GM10248 (cell line): ENCODE results near the gene RTN4R.
"Not testable (repeated sequence)": the region's sequence is repeated elsewhere in the genome, so short reads cannot be mapped to it uniquely, and the experiment has no call there.

Experiments used
- CTCF ChIA-PET: fragments of 300-600 bp; sonication (Branson Sonifier 250); formaldehyde crosslinking; extraction: SDS; loops from one replicate; lab custom pipeline; 2021; ENCODE audit warnings: antibody characterized with exemption; lab: Yijun Ruan, JAX
- POLR2A ChIA-PET: fragments of 350-650 bp; sonication (Branson Sonifier 250); formaldehyde crosslinking; extraction: SDS; loops from one replicate; lab custom pipeline; 2020; ENCODE audit warnings: antibody characterized with exemption; lab: Yijun Ruan, JAX
- DNase-seq: peaks from one replicate; pipeline ENCODE4 v3.0.0; 2012; ENCODE audit errors: extremely low spot score
- CTCF ChIP-seq: IDR thresholded peaks from 2 replicates; pipeline ENCODE4 v1.5.1; 2012; ENCODE audit warnings: mild to moderate bottlenecking, low read depth; ENCODE audit errors: extremely low read depth, missing control alignments, control extremely low read depth

The RTN4R gene

DNA sequence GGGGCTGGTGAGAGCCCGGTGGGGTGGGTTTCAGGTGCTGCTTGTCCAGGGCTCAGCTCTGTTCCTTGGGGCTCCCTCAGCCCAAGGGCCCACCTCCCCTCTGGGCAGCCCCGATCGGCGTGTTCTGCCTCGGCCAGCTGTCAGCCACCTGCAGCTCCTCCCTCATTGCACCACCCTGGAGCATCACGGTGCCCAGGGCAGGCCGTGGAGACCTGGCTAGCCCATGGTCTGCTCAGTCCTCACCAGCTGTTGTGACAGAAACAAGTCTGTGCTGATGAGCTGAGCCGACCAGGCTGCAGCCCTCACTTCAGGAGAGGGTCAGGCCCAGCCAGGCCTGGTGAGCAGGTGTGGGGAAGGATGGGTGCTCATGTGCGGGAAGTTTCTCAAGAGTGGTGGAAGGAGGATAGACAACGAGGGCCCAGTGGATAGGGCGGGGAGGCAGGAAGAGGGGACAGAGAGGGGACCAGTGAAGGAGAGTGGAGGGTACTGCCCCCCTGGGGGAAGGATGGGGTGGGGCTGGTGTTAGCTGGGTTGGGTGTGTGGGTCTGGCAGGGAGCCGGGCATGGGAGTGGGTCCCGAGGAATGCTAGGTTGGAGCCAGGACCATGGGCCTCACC, 16.5 kb upstream of the RTN4R start:
- no peak for TF ChIP-seq CTCF
- no peak for DNase-seq
- CTCF ChIA-PET: interaction anchor here (0.7 to 4.3 kb wide), 12 partner anchors 9 to 331 kb away, joined by 3 to 21 read pairs (median 4); no protein-coding TSS in a partner anchor
- POLR2A ChIA-PET: no interaction called here

GRCh38 chr22:20283674-20284066, 15.6 kb upstream of the RTN4R start:
- TF ChIP-seq CTCF: no peak
- ChIA-PET CTCF (interaction anchor here (1.2 to 4.3 kb wide), 8 partner anchors 12 to 330 kb away, joined by 3 to 21 read pairs (median 4); no protein-coding TSS in a partner anchor), POLR2A (no interaction called here)
- no peak for DNase-seq

DNA sequence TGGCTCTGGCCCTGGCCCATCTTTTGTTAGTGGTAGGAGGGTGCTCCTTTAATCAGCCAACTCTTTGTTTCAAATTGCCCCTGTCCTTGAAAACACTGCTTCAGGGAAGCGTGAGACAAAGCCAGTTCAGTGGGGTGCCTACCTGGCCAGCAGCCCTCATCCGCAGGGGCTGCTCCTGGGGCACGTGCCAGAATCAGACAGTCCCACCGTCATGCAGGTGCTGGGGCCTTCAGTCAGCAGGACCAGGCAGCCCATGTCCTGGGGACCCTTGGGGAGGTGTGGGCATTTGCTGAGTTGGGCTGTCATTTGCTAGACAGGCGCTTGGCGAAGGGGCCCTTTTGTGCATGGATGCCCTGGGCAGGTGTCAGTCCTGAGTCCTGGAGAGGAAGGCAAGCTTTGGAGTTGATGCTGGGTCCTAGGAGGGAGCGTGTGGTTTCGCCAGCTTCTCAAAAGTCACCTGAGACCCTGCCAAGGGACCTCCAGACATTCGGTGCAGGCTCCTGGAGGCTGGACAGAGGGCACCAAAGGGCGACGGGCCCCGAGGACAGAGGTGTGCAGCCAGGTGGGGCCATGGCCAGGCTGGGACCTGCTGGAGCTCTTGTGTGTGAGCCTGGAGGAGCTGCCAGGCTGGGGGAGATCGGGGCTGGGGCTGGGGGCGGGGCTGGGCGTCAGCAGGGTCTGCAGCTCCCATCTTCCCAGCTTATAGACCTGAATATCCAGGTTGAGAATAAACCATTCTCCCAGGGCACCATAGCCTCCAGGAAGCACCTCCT, 15.0 kb upstream of the RTN4R start:
- DNase-seq: no peak
- ChIA-PET CTCF (interaction anchor here (1.3 to 4.3 kb wide), 7 partner anchors 12 to 329 kb away, joined by 3 to 21 read pairs (median 4); no protein-coding TSS in a partner anchor), POLR2A (no interaction called here)
- TF ChIP-seq CTCF: no peak

DNA sequence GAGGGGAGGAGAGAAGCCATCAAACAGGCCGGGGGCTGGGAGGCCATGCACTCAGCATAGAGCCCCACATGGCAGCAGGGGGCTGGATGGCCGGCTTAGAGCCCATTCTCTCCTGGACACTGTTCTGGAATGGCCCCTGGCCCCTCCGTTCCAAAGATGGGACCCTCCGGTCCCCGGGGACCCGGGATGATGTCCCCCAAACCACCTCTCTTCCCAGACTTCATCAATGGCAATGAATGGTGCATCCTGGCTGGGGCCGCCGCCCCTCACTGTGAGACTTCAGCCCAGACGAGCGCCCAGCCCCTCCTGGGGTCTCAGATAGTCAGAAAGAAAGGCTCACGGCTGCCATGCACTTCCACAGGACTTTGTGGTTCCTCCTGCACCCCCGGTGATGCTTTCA, 13.8 kb upstream of the RTN4R start:
- DNase-seq: no peak

GRCh38 chr22:20281473-20281872, 13.4 kb upstream of the RTN4R start:
- DNase-seq, POLR2A ChIA-PET: not testable (repeated sequence)
- CTCF ChIA-PET: interaction anchor here (4.3 kb wide), 1 partner anchor 124 kb away, joined by 21 read pairs; no protein-coding TSS in a partner anchor

More for the DNA sequence above, 13.8 kb upstream of the RTN4R start:
- CTCF ChIA-PET: interaction anchor here (4.3 kb wide), 1 partner anchor 125 kb away, joined by 21 read pairs; no protein-coding TSS in a partner anchor
- TF ChIP-seq CTCF: no peak
- POLR2A ChIA-PET: no interaction called here

DNA sequence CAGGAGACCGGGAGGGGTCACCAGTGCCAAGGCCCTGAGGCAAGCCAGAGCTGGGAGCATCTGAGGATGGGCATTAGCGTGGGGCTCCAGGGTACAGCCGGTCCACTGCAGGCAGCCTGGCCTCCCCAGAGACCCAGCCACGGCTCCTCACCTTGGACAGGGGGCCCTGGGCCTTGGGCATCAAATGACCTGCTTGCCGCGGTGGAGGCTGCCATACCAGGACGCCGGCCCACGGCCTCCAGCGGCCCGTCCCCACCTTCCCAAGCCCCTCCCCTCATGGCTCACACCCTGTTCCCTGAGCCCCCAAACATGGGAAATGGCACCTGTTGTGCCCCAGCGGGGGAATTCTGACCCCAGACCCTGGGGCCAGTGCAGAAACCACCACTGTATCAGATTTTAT, 12.7 kb upstream of the RTN4R start:
- no peak for TF ChIP-seq CTCF
- no peak for DNase-seq
- POLR2A ChIA-PET: no interaction called here
- CTCF ChIA-PET: no interaction called here

DNA sequence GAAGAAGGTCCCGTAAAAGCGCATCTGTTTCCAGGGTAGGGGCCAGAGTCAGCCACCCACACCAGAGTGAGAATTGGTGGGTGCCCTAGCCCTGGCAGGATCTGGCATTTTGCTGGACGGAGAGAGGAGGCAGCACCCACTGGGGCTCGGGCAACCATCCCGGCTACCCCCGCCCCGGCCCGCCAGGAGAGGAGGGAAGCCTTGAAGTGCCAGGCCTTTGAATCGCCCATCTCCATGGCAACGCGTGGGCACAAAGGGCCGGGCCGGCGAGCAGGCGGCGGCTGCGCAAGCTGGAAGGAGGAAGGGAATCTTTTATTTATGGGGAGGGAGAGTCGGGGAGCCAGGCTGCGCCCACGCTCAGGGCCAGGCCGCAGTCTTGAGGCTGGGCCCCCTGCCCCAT, 12.0 kb upstream of the RTN4R start:
- CTCF ChIA-PET, POLR2A ChIA-PET, DNase-seq: not testable (repeated sequence)
